Measurements from ENCODE around the gene GHSR.

GHSR gene

GRCh38 chr3:172456404-172456803 is 8.1 kb upstream of the GHSR start:
- no peak overlapping the region for H3K9ac ChIP-seq (ENCODE audit: low read length)
- H2AFZ ChIP-seq (ENCODE audit: low read depth, low read length, severe bottlenecking): no peak overlapping the region
- no peaks in the 10 kb centered on the region for H3K79me2 ChIP-seq (ENCODE audit: insufficient read depth, low read length)
- no peaks in the 10 kb centered on the region for H4K20me1 ChIP-seq (ENCODE audit: low read depth, low read length)
- no peaks in the 10 kb centered on the region for H3K27me3 ChIP-seq (ENCODE audit: low read length)
- TF ChIP-seq CTCF (IDR thresholded peaks at IDR 0.05; ENCODE audit: insufficient read depth, low read length, poor library complexity, severe bottlenecking): no peak
- TF ChIP-seq EZH2phosphoT487 (conservative IDR thresholded peaks at IDR 0.05; ENCODE audit: low read length): no peak
- no peak overlapping the region for H3K4me3 ChIP-seq (ENCODE audit: insufficient read depth, low read length, poor library complexity, severe bottlenecking)
- no peaks in the 10 kb centered on the region for H3K9me2 ChIP-seq (replicated peaks; ENCODE audit: insufficient read depth, low read length)
- no peaks in the 10 kb centered on the region for H3K36me3 ChIP-seq (ENCODE audit: low read length)
- no peaks in the 10 kb centered on the region for H3F3A ChIP-seq (ENCODE audit: insufficient read depth)
- no peak overlapping the region for H3K27ac ChIP-seq (ENCODE audit: low read depth, low read length)
- H3K9me3 ChIP-seq (ENCODE audit: insufficient read depth, low read length): no peaks in the 10 kb centered on the region
- no peak overlapping the region for H3K4me2 ChIP-seq (ENCODE audit: low read depth, low read length, poor library complexity, severe bottlenecking)

- Histone ChIP-seq H3F3A (ENCODE audit: insufficient read depth) (no peaks in the 10 kb centered on the region), H3K36me3 (ENCODE audit: low read length) (no peaks in the 10 kb centered on the region), H3K9me3 (ENCODE audit: insufficient read depth, low read length) (no peaks in the 10 kb centered on the region), H3K79me2 (ENCODE audit: insufficient read depth, low read length) (no peaks in the 10 kb centered on the region), H3K4me3 (ENCODE audit: insufficient read depth, low read length, poor library complexity, severe bottlenecking) (no peak overlapping the region), H3K9ac (ENCODE audit: low read length) (no peak overlapping the region), H3K27me3 (ENCODE audit: low read length) (no peaks in the 10 kb centered on the region), H2AFZ (ENCODE audit: low read depth, low read length, severe bottlenecking) (no peak overlapping the region), H4K20me1 (ENCODE audit: low read depth, low read length) (no peaks in the 10 kb centered on the region), H3K4me2 (ENCODE audit: low read depth, low read length, poor library complexity, severe bottlenecking) (no peak overlapping the region), H3K9me2 (replicated peaks; ENCODE audit: insufficient read depth, low read length) (no peaks in the 10 kb centered on the region), H3K27ac (ENCODE audit: low read depth, low read length) (no peak overlapping the region)
- TF ChIP-seq CTCF (IDR thresholded peaks at IDR 0.05; ENCODE audit: insufficient read depth, low read length, poor library complexity, severe bottlenecking): no peak
- TF ChIP-seq EZH2phosphoT487 (conservative IDR thresholded peaks at IDR 0.05; ENCODE audit: low read length): no peak
Measured at GRCh38 chr3:172454180-172454579, 5.9 kb upstream of the GHSR start.

- H4K20me1 ChIP-seq (ENCODE audit: low read depth, low read length): no peaks in the 10 kb centered on the region
- H3K36me3 ChIP-seq (ENCODE audit: low read length): no peaks in the 10 kb centered on the region
- H3K4me3 ChIP-seq (ENCODE audit: insufficient read depth, low read length, poor library complexity, severe bottlenecking): no peak overlapping the region
- H3K4me2 ChIP-seq (ENCODE audit: low read depth, low read length, poor library complexity, severe bottlenecking): no peak overlapping the region
- H3F3A ChIP-seq (ENCODE audit: insufficient read depth): no peaks in the 10 kb centered on the region
- H3K9me2 ChIP-seq (replicated peaks; ENCODE audit: insufficient read depth, low read length): no peaks in the 10 kb centered on the region
- H3K27ac ChIP-seq (ENCODE audit: low read depth, low read length): no peak overlapping the region
- no peaks in the 10 kb centered on the region for H3K9me3 ChIP-seq (ENCODE audit: insufficient read depth, low read length)
- no peak for TF ChIP-seq EZH2phosphoT487 (conservative IDR thresholded peaks at IDR 0.05; ENCODE audit: low read length)
- TF ChIP-seq CTCF (IDR thresholded peaks at IDR 0.05; ENCODE audit: insufficient read depth, low read length, poor library complexity, severe bottlenecking): no peak
- no peak overlapping the region for H3K9ac ChIP-seq (ENCODE audit: low read length)
- H2AFZ ChIP-seq (ENCODE audit: low read depth, low read length, severe bottlenecking): no peak overlapping the region
- H3K79me2 ChIP-seq (ENCODE audit: insufficient read depth, low read length): no peaks in the 10 kb centered on the region
- H3K27me3 ChIP-seq (ENCODE audit: low read length): no peaks in the 10 kb centered on the region
Measured at GRCh38 chr3:172449466-172450149, 1.4 kb upstream of the GHSR start.
